Activated CD8-positive, alpha-beta T cell treated with anti-CD3 and anti-CD28 coated beads for 36 hours (primary cell): Measurements from ENCODE around the gene P3R3URF. TPM values are rescaled to one million over a fixed set of nuclear protein-coding genes. Genes with fewer than 3 reads are reported as not detected.

Experiments
- ATAC-seq: fragments of 200-7000 bp; cut with Tn5 transposase; one replicate; pipeline ENCODE4 v1.10.0; 2021; ENCODE audit warnings: mild to moderate bottlenecking, moderate library complexity
- CTCF ChIA-PET: fragments of 350-600 bp; sonication (Branson Sonifier 250); formaldehyde crosslinking; loops from one replicate; lab custom pipeline; 2021; ENCODE audit warnings: antibody characterized with exemption; lab: Charles Lee
- POLR2A ChIA-PET: fragments of 350-600 bp; sonication (Branson Sonifier 250); formaldehyde crosslinking; loops from one replicate; lab custom pipeline; 2021; ENCODE audit warnings: antibody characterized with exemption; lab: Charles Lee
- DNase-seq: peaks from one replicate; pipeline ENCODE4 v3.0.0-alpha.2; 2020
- H3K27ac Mint-ChIP-seq: one replicate; pipeline ENCODE4 v1.8.0; 2021; ENCODE audit warnings: mild to moderate bottlenecking, mixed read lengths
- H3K27me3 Mint-ChIP-seq: one replicate; pipeline ENCODE4 v1.8.0; 2021; ENCODE audit warnings: mixed read lengths
- H3K36me3 Mint-ChIP-seq: one replicate; pipeline ENCODE4 v1.8.0; 2021; ENCODE audit warnings: low read depth, mixed read lengths
- H3K4me1 Mint-ChIP-seq: one replicate; pipeline ENCODE4 v1.8.0; 2021; ENCODE audit warnings: low read depth, mixed read lengths
- H3K4me3 Mint-ChIP-seq: one replicate; pipeline ENCODE4 v1.8.0; 2021; ENCODE audit warnings: mild to moderate bottlenecking, moderate library complexity, mixed read lengths
- H3K9me3 Mint-ChIP-seq: one replicate; pipeline ENCODE4 v1.8.0; 2021; ENCODE audit warnings: mixed read lengths
- intact Hi-C: fragments of 100-400 bp; cut with micrococcal nuclease; formaldehyde crosslinking; loops from one replicate; pipeline ENCODE4 v1.10.0; 2022
- total RNA-seq, 2 experiments: library from RNA; stranded (reverse); gene quantifications; one replicate each; pipeline ENCODE4 v1.2.3, GENCODE V29; 2021
- TF ChIP-seq, protein P1 (sequence below): fragments of 200-600 bp; IDR thresholded peaks from one replicate; pipeline ENCODE4 v1.8.0; 2022; ENCODE audit warnings: antibody characterized with exemption, mild to moderate bottlenecking

Gene P3R3URF
- total RNA-seq, 2 experiments from 2014 or later: not detected

DNA sequence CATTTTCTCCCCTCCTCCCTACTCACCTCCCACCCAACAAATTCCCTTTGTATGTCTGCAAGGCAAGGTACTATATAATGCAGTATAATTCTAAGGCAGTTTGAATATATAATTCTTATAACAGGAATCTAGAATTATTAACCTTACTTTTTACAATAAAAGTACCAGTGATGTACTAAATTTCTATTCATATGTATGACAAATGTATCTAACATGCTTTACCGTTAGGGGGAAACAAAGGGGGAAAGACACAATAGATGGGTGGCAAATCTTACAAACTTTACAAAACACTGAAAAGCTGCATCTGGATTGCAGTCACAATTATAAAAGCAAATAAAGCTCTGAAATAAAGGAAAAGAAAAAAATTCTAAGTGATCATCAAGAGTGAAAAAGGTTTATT is 46.2 kb downstream of the P3R3URF start:
- ChIA-PET CTCF (interaction anchor here (1.4 kb wide), 1 partner anchor 94 kb away, joined by 4 read pairs; no protein-coding TSS in a partner anchor), POLR2A (interaction anchor here (0.6 kb wide), 1 partner anchor 11 kb away, joined by 3 read pairs; no protein-coding TSS in a partner anchor)
- TF ChIP-seq, protein P1, sequence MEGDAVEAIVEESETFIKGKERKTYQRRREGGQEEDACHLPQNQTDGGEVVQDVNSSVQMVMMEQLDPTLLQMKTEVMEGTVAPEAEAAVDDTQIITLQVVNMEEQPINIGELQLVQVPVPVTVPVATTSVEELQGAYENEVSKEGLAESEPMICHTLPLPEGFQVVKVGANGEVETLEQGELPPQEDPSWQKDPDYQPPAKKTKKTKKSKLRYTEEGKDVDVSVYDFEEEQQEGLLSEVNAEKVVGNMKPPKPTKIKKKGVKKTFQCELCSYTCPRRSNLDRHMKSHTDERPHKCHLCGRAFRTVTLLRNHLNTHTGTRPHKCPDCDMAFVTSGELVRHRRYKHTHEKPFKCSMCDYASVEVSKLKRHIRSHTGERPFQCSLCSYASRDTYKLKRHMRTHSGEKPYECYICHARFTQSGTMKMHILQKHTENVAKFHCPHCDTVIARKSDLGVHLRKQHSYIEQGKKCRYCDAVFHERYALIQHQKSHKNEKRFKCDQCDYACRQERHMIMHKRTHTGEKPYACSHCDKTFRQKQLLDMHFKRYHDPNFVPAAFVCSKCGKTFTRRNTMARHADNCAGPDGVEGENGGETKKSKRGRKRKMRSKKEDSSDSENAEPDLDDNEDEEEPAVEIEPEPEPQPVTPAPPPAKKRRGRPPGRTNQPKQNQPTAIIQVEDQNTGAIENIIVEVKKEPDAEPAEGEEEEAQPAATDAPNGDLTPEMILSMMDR: no peak
- Mint-ChIP-seq H3K27ac (no peak overlapping the region), H3K27me3 (peaks cover 42% of the 10 kb centered on the region), H3K4me3 (no peak overlapping the region), H3K9me3 (no peaks in the 10 kb centered on the region), H3K36me3 (peaks cover 2% of the 10 kb centered on the region), H3K4me1 (peaks cover 27% of the 10 kb centered on the region)
- ATAC-seq (no peak), DNase-seq (no peak)
- intact Hi-C loops: no loop called here

DNA sequence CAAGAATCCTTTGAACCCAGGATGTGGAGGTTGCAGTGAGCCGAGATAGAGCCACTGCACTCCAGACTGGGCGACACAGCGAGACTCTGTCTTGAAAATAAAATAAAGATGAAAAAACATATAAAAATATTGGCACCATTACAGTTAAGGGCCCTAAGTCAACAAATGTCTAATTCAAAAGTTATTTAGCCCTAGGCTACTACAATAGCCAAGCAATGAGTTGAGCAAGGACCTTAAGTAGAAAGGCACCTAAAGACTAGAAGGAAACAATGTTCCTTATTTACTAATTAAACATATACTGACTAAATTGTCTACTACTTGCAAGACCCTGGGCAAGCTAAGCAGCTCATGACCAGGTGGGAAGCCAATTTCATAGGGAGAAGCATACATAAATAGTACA is 47.9 kb downstream of the P3R3URF start:
- Mint-ChIP-seq H3K4me1 (peaks cover 18% of the 10 kb centered on the region), H3K4me3 (no peak overlapping the region), H3K9me3 (no peaks in the 10 kb centered on the region), H3K27me3 (peaks cover 37% of the 10 kb centered on the region), H3K36me3 (peaks cover 2% of the 10 kb centered on the region), H3K27ac (no peak overlapping the region)
- ATAC-seq: no peak
- TF ChIP-seq, protein P1: no peak
- no peak for DNase-seq
- intact Hi-C loops: no loop called here
- POLR2A ChIA-PET: no interaction called here
- CTCF ChIA-PET: no interaction called here

Other genes with a start within 250 kb of the P3R3URF start
- gene PIK3R3, start 43.9 kb downstream of the P3R3URF start, total RNA-seq: 1 to 10 TPM; 1.3 to 1.4 TPM
- not detected for gene TSPAN1, start 1.4 kb downstream of the P3R3URF start, total RNA-seq
- gene POMGNT1, start 21.9 kb upstream of the P3R3URF start, total RNA-seq: 10 to 100 TPM; 25.4 to 28.1 TPM
- under 1 TPM in 1 of 2 experiments, not detected in 1; 0.18 TPM for gene LURAP1, start 26.8 kb upstream of the P3R3URF start, total RNA-seq
- gene RAD54L, start 71.3 kb upstream of the P3R3URF start, total RNA-seq: 10 to 100 TPM; 64.6 to 65.1 TPM
- 10 to 100 TPM; 32.1 to 32.2 TPM for gene LRRC41, start 127.1 kb upstream of the P3R3URF start, total RNA-seq
- 100 to 1,000 TPM; 391 to 396 TPM for gene UQCRH, start 127.2 kb upstream of the P3R3URF start, total RNA-seq
- gene NSUN4, start 164.3 kb upstream of the P3R3URF start, total RNA-seq: 10 to 100 TPM; 28.5 to 29.3 TPM
- 1 to 10 TPM; 3.0 to 4.7 TPM for gene FAAH, start 217.8 kb upstream of the P3R3URF start, total RNA-seq